HEK293 (cell line): ENCODE results near the gene DCC.

Experiments
- CTCF ChIA-PET: fragments of 350-600 bp; formaldehyde crosslinking; extraction: SDS; loops from one replicate; lab custom pipeline; 2021; ENCODE audit warnings: antibody characterized with exemption; lab: Yijun Ruan, JAX
- POLR2A ChIA-PET: fragments of 300-600 bp; formaldehyde crosslinking; extraction: SDS; loops from one replicate; lab custom pipeline; 2020; ENCODE audit warnings: antibody characterized with exemption, inconsistent platforms; lab: Yijun Ruan, JAX
- H3K27ac ChIP-seq: fragments of 200-500 bp; sonication (Bioruptor generic); 2 replicates; pipeline ENCODE4 v1.5.1; 2014; ENCODE audit warnings: low read depth, low read length, control low read depth, inconsistent platforms; ENCODE audit errors: extremely low read depth
- H3K36me3 ChIP-seq, 2 experiments: fragments of 200-500 bp in 1 of 2; sonication (Bioruptor generic) in 1 of 2; 1 replicate in 1 of 2; 2 replicates in 1 of 2; pipeline ENCODE4 v1.5.1; 2014 to 2017; ENCODE audit warnings: inconsistent platforms in 2 of 2, low read length in 2 of 2; ENCODE audit not compliant: control insufficient read depth in 2 of 2, insufficient read depth in 1 of 2
- H3K4me1 ChIP-seq: fragments of 200-500 bp; sonication (Bioruptor generic); 2 replicates; pipeline ENCODE4 v1.5.1; 2014; ENCODE audit warnings: mild to moderate bottlenecking, low read length, inconsistent platforms; ENCODE audit not compliant: control insufficient read depth, insufficient read depth
- H3K4me3 ChIP-seq: 2 replicates; pipeline ENCODE4 v1.5.1; 2011; ENCODE audit warnings: low read depth, mild to moderate bottlenecking, control low read depth, low read length, moderate library complexity
- H3K9me3 ChIP-seq: fragments of 200-500 bp; sonication (Bioruptor generic); 2 replicates; pipeline ENCODE4 v1.5.1; 2014; ENCODE audit warnings: low read depth, low read length, inconsistent platforms; ENCODE audit not compliant: control insufficient read depth, insufficient read depth
- GFI1B ChIP-seq: fragments of 450-650 bp; formaldehyde crosslinking; IDR thresholded peaks from 2 replicates; pipeline ENCODE4 v1.5.1; 2016; ENCODE audit warnings: missing biosample characterization, missing genetic modification characterization
- HOXA7 ChIP-seq: sonication (generic); formaldehyde crosslinking; IDR thresholded peaks from 2 replicates; pipeline ENCODE4 v1.8.1; 2022; ENCODE audit warnings: missing genetic modification reagents, borderline replicate concordance
- SP7 ChIP-seq: fragments of 450-650 bp; formaldehyde crosslinking; IDR thresholded peaks from 2 replicates; pipeline ENCODE4 v1.5.1; 2016; ENCODE audit warnings: missing biosample characterization, missing genetic modification characterization
- ZBTB10 ChIP-seq: fragments of 450-650 bp; formaldehyde crosslinking; IDR thresholded peaks from 2 replicates; pipeline ENCODE4 v1.5.1; 2016; ENCODE audit warnings: missing biosample characterization, missing genetic modification characterization
- ZBTB7A ChIP-seq: fragments of 450-650 bp; formaldehyde crosslinking; IDR thresholded peaks from 2 replicates; pipeline ENCODE4 v1.5.1; 2016; ENCODE audit warnings: low read depth, missing biosample characterization, missing genetic modification characterization
- ZFP37 ChIP-seq: fragments of 450-650 bp; formaldehyde crosslinking; IDR thresholded peaks from 2 replicates; pipeline ENCODE4 v1.5.1; 2016; ENCODE audit warnings: missing biosample characterization, missing genetic modification characterization
- ZNF114 ChIP-seq: fragments of 450-650 bp; formaldehyde crosslinking; IDR thresholded peaks from 2 replicates; pipeline ENCODE4 v1.5.0; 2017; ENCODE audit warnings: missing biosample characterization, missing genetic modification characterization
- ZNF18 ChIP-seq: fragments of 450-650 bp; formaldehyde crosslinking; IDR thresholded peaks from 2 replicates; pipeline ENCODE4 v1.5.1; 2016; ENCODE audit warnings: missing biosample characterization, missing genetic modification characterization
- ZNF274 ChIP-seq, 2 experiments: fragments of 200-500 bp in 1 of 2; fragments of 450-650 bp in 1 of 2; sonication (Bioruptor generic) in 1 of 2; formaldehyde crosslinking in 1 of 2; IDR thresholded peaks; 2 replicates each; pipeline versions ENCODE4 v1.5.1 to v1.6.1; 2014 to 2016; ENCODE audit warnings: borderline replicate concordance in 1 of 2, inconsistent platforms in 1 of 2, low read length in 1 of 2, missing biosample characterization in 1 of 2, missing genetic modification characterization in 1 of 2
- ZNF311 ChIP-seq: fragments of 450-650 bp; formaldehyde crosslinking; IDR thresholded peaks from 2 replicates; pipeline ENCODE4 v1.5.1; 2017; ENCODE audit warnings: missing biosample characterization, missing genetic modification characterization, borderline replicate concordance
- ZNF37A ChIP-seq: fragments of 450-650 bp; IDR thresholded peaks from 2 replicates; pipeline ENCODE4 v1.5.1; 2018; ENCODE audit warnings: missing biosample characterization, missing genetic modification characterization
- ZNF510 ChIP-seq: fragments of 450-650 bp; formaldehyde crosslinking; IDR thresholded peaks from 2 replicates; pipeline ENCODE4 v1.5.1; 2018; ENCODE audit warnings: mild to moderate bottlenecking, missing genetic modification characterization, missing biosample characterization; ENCODE audit not compliant: insufficient replicate concordance
- ZNF521 ChIP-seq: fragments of 450-650 bp; formaldehyde crosslinking; IDR thresholded peaks from 2 replicates; pipeline ENCODE4 v1.5.1; 2017; ENCODE audit warnings: missing biosample characterization, mild to moderate bottlenecking, missing genetic modification characterization
- ZNF530 ChIP-seq: fragments of 450-650 bp; formaldehyde crosslinking; IDR thresholded peaks from 2 replicates; pipeline ENCODE4 v1.5.1; 2016; ENCODE audit warnings: low read depth, missing biosample characterization, missing genetic modification characterization
- ZNF544 ChIP-seq: fragments of 450-650 bp; formaldehyde crosslinking; IDR thresholded peaks from 2 replicates; pipeline ENCODE4 v1.5.0; 2017; ENCODE audit warnings: missing biosample characterization, missing genetic modification characterization
- ZNF560 ChIP-seq: fragments of 450-650 bp; formaldehyde crosslinking; IDR thresholded peaks from 2 replicates; pipeline ENCODE4 v1.5.1; 2017; ENCODE audit warnings: missing biosample characterization, missing genetic modification characterization, borderline replicate concordance
- ZNF585B ChIP-seq: fragments of 450-650 bp; formaldehyde crosslinking; IDR thresholded peaks from 2 replicates; pipeline ENCODE4 v1.5.1; 2016; ENCODE audit warnings: missing biosample characterization, missing genetic modification characterization
- TF ChIP-seq, protein P1 (sequence below): fragments of 450-650 bp; formaldehyde crosslinking; IDR thresholded peaks from 2 replicates; pipeline ENCODE4 v1.5.1; 2016; ENCODE audit warnings: missing biosample characterization, missing genetic modification characterization
- TF ChIP-seq, protein P2 (sequence below): fragments of 450-650 bp; formaldehyde crosslinking; IDR thresholded peaks from 2 replicates; pipeline ENCODE4 v1.5.1; 2017; ENCODE audit warnings: missing biosample characterization, missing genetic modification characterization

The DCC gene

DNA sequence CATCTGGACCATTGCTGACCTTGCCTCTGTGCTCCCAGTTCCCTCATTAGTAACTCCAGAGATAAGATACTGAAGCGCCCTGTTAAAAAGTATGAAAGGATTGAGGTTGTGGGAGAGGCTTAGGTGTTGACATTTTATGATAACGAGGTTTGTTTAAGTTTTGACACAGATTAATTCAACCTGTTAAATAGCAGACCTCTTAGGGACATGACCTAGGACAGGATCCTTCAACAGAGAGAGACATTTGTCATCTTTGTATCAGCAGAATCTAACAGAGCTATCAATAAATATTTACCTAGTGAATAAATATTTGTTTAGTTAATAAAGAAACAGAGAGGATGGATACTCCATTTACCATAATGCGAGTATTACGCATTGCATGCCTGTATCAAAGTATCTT, 99.5 kb downstream of the DCC start:
- TF ChIP-seq ZNF114 (tag by site-specific recombination), result no peak
- TF ChIP-seq ZNF544 (tag by site-specific recombination), result no peak
- no peak for TF ChIP-seq ZNF521 (tag by site-specific recombination)
- TF ChIP-seq, protein P1, sequence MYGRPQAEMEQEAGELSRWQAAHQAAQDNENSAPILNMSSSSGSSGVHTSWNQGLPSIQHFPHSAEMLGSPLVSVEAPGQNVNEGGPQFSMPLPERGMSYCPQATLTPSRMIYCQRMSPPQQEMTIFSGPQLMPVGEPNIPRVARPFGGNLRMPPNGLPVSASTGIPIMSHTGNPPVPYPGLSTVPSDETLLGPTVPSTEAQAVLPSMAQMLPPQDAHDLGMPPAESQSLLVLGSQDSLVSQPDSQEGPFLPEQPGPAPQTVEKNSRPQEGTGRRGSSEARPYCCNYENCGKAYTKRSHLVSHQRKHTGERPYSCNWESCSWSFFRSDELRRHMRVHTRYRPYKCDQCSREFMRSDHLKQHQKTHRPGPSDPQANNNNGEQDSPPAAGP, result no peak
- no peak for TF ChIP-seq ZNF560 (tag by site-specific recombination)
- TF ChIP-seq ZNF311, result no peak
- TF ChIP-seq ZBTB7A (tag by site-specific recombination), result no peak
- TF ChIP-seq GFI1B, result no peak
- TF ChIP-seq ZNF18, result no peak
- TF ChIP-seq, protein P2, sequence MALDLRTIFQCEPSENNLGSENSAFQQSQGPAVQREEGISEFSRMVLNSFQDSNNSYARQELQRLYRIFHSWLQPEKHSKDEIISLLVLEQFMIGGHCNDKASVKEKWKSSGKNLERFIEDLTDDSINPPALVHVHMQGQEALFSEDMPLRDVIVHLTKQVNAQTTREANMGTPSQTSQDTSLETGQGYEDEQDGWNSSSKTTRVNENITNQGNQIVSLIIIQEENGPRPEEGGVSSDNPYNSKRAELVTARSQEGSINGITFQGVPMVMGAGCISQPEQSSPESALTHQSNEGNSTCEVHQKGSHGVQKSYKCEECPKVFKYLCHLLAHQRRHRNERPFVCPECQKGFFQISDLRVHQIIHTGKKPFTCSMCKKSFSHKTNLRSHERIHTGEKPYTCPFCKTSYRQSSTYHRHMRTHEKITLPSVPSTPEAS (tag by site-specific recombination), result no peak
- TF ChIP-seq SP7 (tag by site-specific recombination), result no peak
- TF ChIP-seq, all 188 proteins: peak for 0
- Histone ChIP-seq H3K4me1 (no peaks in the 10 kb centered on the region), H3K9me3 (no peaks in the 10 kb centered on the region), H3K4me3 (no peak overlapping the region), H3K27ac (no peak overlapping the region), H3K36me3 (no peaks in the 10 kb centered on the region)
- ChIA-PET POLR2A (no interaction called here), CTCF (interaction anchor here (0.5 kb wide), 1 partner anchor 1572 kb away, joined by 3 read pairs; no protein-coding TSS in a partner anchor)

- CTCF ChIA-PET, result interaction anchor here (0.5 kb wide), 1 partner anchor 817 kb away, joined by 3 read pairs; no protein-coding TSS in a partner anchor
- Histone ChIP-seq H3K9me3 (no peaks in the 10 kb centered on the region), H3K4me3 (no peak overlapping the region), H3K27ac (no peak overlapping the region), H3K4me1 (no peaks in the 10 kb centered on the region)
- POLR2A ChIA-PET, result no interaction called here
- TF ChIP-seq ZNF274 (IDR thresholded peaks at IDR 0.05; ENCODE audit: low read length) (no peak), ZNF274 (tag by site-specific recombination; IDR thresholded peaks at IDR 0.05; ENCODE audit: borderline replicate concordance) (no peak), ZBTB10 (tag by site-specific recombination) (no peak)
- TF ChIP-seq, all 188 proteins: peak for 0
- no peaks in the 10 kb centered on the region for H3K36me3 ChIP-seq
Observed at GRCh38 chr18:52441794-52442193, 101.8 kb downstream of the DCC start.

DNA sequence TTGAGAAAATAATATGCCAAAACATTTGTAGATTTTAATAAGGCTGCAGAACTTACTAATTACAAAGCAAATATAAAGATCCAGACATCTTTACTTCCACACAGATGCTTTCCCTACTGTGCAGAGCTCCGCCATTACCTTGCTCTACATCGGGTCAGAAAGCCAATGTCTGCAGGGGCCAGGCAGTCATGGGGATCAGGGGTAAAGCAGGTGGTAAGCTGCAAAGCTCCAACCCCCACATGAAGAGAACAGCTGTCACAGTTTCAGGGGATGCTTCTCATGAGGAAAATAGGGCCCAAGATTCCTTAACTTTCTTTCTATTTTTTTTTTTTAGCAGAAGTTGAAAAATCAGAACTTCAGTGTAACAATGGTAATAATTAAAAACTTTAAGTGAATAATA, 102.7 kb downstream of the DCC start:
- ChIA-PET CTCF (no interaction called here), POLR2A (no interaction called here)
- Histone ChIP-seq H3K27ac (no peak overlapping the region), H3K9me3 (no peaks in the 10 kb centered on the region), H3K4me1 (no peaks in the 10 kb centered on the region), H3K36me3 (no peaks in the 10 kb centered on the region), H3K4me3 (no peak overlapping the region)
- no peak for TF ChIP-seq ZNF510 (tag by site-specific recombination)
- TF ChIP-seq ZNF37A, result no peak
- TF ChIP-seq ZNF585B, result no peak
- no peak for TF ChIP-seq ZNF530 (tag by site-specific recombination)
- no peak for TF ChIP-seq HOXA7
- TF ChIP-seq, protein P2 (tag by site-specific recombination), result no peak
- TF ChIP-seq ZFP37 (tag by site-specific recombination), result no peak
